ENCODE measurements around the gene RAB27A.
"Not testable (repeated sequence)": the region's sequence is repeated elsewhere in the genome, so short reads cannot be mapped to it uniquely, and the experiment has no call there.

The RAB27A gene

GRCh38 chr15:55289746-55290527, at the start of gene RAB27A:
RAB27A (minus strand) TSS chr15:55289813; CDS start chr15:55234934, 54,879 bp downstream.
- DNase-seq = no peak

DNA sequence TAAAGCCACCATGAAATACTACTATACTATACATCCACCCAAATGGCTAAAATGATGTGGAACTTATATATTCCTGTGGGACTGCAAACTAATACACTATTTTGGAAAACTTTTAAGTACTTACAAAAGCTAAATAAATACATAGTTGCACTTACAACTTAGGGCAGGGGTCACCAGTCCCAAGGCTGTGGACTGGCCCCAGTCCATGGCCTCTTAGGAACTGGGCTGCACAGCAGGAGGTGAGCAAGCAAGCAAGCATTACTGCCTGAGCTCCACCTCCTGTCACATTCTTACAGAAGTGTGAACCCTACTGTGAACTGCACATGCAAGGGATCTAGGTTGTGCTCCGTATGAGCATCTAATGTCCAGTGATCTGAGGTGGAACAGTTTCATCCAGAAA, 47.5 kb upstream of the RAB27A start:
- DNase-seq = no peak

- DNase-seq = no peak
These were observed 45.4 kb upstream of the RAB27A start for GRCh38 chr15:55334997-55335396.

- no peak for DNase-seq
These were observed 44.8 kb upstream of the RAB27A start for GRCh38 chr15:55334371-55334770.

- DNase-seq = no peak
These were observed 37.8 kb upstream of the RAB27A start for GRCh38 chr15:55327387-55327786.

DNA sequence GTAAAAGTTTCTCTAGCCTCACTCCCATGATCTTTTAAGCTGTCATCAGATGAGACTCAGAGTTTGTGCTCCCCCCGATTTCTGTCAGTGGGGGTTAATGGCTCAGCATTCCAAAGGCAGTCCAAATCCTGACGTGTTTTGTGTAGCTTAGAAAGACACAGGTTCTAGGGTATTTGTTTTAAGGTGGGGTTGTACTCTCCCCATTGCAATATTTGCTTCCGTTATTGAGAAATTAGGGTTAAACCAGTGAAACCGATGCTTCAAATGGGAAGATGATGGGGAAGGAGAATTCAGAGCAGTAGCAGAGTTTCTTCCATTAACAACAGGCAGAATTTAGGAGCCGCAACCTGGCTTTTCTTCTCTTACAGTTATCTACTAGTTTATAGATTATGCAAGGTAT, 32.9 kb upstream of the RAB27A start:
- DNase-seq = no peak

DNA sequence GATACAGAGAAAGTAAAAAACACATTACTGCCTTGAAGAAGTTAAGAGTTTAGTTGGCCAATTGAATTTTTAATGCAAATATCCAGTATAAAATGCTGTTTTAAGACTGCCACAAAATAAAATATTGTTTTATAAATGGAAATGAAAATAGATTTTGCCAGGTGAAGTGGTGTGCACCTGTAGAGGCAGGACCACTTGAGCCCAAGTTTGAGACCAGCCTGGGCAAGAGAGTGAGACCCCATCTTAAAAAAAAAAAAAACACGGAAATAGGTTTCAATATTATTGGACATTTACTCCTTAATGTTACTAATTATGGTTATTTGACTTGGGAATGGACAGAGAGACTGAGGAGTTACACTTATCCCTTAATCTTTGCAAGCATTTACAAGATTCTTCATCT, 31.4 kb upstream of the RAB27A start:
- DNase-seq = no peak

DNA sequence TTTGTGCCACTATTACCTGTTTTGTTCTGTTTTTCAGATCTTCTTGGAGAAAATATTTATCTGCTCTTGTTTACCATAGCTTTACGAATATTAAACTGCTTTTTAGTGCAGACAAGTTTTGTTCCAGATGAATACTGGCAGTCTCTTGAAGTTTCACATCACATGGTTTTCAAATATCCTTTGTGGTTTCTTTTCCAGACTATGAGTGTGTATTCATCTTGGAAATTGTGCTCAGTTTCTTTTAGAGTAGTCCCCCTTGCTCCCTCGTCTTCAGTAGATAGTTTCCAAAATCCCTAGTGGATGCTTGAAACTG, 30.6 kb upstream of the RAB27A start:
- DNase-seq = no peak

DNA sequence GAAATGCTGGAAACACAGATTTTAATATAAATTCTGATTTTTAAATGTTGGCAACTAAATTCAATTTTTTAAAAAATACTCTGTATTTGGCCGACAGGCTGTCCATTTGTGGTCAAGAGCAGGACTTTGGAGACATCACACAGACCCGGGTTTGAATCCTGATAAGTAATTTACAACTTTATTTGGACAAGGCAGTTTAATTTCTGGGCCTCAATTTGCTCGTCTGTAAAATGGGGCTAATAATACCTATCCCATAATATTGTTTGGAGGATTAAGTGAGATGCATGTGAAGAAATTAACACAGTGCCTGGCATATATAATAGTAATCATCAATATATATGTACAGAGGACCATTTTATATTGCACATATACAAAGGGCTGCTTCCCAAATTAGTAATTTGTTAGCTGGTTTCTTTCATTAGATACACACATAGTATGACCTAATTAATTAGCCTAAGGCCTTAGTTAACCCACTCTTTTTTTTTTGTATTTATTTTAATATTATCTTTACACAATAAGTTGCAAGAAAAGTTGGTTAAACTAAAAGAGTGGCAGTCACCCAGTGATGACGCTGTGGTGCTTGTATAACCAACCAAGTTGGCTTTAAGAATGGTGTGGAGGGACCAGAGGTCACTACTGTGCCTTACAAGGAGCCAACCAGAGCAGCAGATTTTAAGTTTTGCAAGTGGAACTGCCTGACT, 30.1 kb upstream of the RAB27A start:
- DNase-seq = no peak

DNA sequence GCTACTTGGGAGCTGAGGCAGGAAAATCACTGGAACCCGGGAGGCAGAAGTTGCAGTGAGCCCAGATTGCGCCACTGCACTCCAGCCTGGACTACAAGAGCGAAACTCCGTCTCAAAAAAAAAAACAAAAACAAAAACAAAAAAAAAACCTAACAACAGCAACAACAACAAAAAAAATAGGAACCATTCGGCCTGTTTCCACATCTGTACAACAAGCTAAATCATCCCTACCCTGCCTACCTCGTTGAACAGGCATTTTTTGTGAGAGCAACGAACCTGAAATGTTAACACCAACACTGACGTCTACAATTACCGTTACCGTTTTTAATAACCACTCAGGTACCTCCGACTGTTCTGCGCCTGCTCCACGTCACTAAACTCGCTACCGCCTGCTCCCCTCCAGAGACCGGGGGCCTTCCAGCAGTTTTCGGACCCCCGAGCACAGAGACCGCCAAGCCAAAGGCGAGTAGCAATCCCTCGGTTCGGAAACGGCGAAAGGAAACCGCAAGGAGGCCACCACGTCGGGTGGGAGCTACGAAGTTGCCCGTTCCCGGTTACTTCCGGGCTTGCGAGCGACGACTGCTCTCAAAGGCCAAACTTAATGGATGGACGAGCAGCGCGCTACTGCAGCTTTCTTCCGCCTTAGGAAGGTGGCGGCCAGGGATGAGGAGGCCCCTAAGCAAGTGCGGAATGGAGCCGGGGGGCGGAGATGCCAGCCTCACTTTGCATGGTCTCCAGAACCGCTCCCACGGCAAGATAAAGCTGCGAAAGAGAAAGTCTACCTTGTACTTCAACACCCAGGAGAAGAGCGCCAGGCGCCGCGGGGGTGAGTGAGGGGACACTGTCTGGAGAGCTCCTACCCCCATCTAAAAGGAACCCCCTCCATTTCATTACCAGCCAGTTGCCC, 29.2 kb upstream of the RAB27A start, which contains the start of the genes PIGB and PIGBOS1:
TSS of gene PIGB (plus strand) at position 635 of the 907 bp plus-strand sequence. CDS start at position 664, 29 bp downstream.
TSS of gene PIGBOS1 (minus strand) at position 536 of the 907 bp plus-strand sequence. CDS start 1,331 bp downstream, outside the sequence.
- DNase-seq = peak; percentile 22

DNA sequence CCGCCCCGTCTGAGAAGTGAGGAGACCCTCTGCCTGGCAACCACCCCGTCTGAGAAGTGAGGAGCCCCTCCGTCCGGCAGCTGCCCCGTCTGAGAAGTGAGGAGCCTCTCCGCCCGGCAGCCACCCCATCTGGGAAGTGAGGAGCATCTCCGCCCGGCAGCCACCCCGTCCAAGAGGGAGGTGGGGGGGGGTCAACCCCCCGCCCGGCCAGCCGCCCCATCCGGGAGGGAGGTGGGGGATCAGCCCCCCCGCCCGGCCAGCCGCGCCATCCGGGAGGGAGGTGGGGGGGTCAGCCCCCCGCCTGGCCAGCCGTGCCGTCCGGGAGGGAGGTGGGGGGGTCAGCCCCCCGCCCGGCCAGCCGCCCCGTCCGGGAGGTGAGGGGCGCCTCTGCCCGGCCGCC, 13.2 kb upstream of the RAB27A start:
- not testable (repeated sequence) for DNase-seq

- DNase-seq = no peak
These were observed 7.7 kb upstream of the RAB27A start for GRCh38 chr15:55297315-55297714.

GRCh38 chr15:55290528-55291057, 980 bp upstream of the RAB27A start:
- peak; percentile 2 for DNase-seq

GRCh38 chr15:55289011-55289745, 435 bp downstream of the RAB27A start:
- DNase-seq = no peak

DNA sequence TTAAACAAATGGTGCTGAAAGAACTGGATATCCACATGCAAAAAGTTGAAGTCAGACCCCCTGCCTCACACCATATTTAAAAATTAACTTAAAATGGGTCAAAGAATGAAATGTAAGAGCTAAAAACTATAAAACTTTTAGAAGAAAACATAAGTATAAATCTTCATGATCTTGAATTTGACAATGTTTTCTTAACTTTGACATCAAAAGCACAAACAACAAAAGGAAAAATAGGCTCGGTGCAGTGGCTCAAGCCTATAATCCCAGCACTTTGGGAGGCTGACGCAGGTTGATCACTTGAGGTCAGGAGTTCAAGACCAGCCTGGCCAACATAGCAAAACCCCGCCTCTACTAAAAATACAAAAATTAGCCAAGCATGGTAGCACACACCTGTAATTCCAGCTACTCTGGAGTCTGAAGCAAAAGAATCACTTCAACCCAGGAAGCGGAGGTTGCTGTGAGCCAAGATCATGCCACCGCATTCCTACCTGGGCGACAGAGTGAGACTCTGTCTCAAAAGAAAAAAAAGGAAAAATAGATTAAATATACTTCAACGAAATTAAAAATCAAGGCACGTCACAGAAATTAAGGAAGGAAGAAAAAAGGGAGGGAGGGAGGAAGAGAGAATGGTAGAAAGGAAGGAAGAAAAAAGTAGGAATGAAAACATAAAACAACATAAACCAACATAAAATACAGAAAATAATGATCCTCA, 1.5 kb downstream of the RAB27A start:
- no peak for DNase-seq

DNA sequence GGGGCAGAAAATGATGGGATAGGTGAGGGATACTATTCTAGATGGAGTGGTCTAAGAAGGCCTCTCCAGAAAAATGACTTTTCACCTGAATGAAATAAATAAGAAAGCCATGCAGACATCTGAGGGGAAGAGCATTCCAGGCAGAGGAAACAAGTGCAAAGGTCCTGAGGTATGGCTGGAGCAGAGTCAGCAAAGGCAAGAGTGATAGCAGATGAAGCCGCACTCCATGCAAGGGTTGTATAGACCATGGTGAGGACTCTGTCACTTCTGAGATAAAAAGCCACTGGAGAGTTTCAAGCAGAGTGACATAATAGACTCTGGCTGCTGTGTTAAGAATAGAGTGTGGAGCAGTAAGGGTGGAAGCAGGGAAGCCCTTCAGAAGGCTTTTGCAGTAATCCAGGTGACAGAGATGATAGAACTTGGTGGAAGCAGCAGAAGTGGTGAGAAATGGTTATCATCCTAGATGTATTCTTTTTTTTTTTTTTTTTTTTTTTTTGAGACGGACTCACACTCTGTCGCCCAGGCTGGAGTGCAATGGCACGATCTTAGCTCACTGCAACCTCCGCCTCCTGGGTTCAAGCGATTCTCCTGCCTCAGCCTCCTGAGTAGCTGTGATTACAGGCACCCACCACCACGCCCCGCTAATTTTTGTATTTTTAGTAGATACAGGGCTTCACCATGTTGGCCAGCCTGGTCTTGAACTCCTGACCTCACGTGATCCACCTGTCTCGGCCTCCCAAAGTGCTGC, 3.0 kb downstream of the RAB27A start:
- DNase-seq = not testable (repeated sequence)

DNA sequence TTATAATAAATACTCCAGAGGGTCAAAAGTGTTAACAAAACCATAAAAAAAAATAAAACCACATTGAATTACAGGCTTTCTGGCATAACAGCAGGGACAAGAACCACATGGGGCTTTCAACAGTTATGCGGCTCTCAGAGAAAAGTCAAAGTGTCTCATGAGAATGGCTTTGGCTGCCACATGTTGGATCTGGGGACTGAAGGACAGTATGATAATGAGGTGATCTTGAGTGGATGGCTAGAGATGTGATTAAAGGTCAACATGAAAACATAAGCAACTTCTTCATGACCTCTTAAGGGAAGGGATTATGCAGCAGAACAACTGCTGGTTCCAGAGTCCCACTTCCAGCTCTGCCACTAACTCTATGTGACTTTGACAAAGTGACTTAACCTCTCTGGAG, 5.2 kb downstream of the RAB27A start:
- no peak for DNase-seq

DNA sequence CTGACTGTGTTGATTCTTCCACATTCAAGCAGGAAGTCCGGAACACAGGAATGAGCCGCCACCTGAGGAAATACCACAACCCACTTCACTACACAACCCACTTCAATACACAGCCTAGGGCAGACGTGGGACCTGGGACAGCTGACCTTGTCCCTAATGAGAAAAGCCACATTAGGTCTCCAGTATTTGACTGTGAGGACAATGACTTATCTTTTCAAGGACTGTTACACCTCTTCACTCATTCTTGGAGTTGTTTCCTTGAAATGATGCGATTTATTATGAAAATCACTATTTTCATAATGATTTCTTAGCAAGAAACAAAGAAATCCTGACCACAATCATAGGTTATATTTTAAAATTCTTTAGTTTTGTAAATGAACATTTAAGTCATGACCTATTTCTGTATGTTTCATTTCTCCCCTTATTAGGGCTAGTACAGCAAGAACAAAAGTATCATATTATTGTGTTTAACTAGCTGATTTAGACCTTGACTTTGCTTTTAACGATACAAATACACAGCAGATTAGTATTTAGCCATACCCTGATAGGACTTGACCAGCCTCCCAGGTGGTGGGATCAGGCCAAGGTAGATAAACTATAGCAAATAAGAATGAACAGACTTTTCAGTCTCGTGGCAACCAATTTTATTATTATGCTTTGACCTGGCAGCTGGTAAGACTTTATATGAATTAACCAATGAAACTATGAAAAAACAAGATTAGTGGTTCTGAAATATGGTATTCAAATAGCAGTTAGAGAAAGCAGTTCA, 6.0 kb downstream of the RAB27A start:
- no peak for DNase-seq

GRCh38 chr15:55282284-55282833, 7.3 kb downstream of the RAB27A start:
- DNase-seq = no peak
